ENCODE results near the gene CBX8.
A peak's percentile ranks its signal among the peaks of the same experiment; 100 is the strongest.

Gene CBX8

GRCh38 chr17:79836972-79837887, 40.4 kb upstream of the CBX8 start:
- peak overlapping the region; percentile 30 to 95 for H3K4me3 ChIP-seq (ENCODE audit: insufficient read depth in 1 of 2, low read depth in 1 of 2, low read length in 2 of 2)
- peak overlapping the region; percentile 18 for H2AFZ ChIP-seq (ENCODE audit: low read depth, low read length)
- H3K23ac ChIP-seq (ENCODE audit: low read length in 2 of 2): peak overlapping the region in 1 of 2 experiments; percentile 63
- H3K27me3 ChIP-seq (ENCODE audit: control insufficient read depth in 1 of 2, insufficient read depth in 1 of 2, low read length in 2 of 2): peaks cover 23 to 25% of the 10 kb centered on the region in 2 experiments
- H3K79me1 ChIP-seq (replicated peaks; ENCODE audit: low read length, poor library complexity, severe bottlenecking): peaks cover 40% of the 10 kb centered on the region
- 8% methylated on average over 37 of the region's 41 CpGs for WGBS
- peak overlapping the region; percentile 13 to 62 for H3K4ac ChIP-seq (ENCODE audit: low read depth in 1 of 2, low read length in 2 of 2)
- DNase-seq: peak; percentile 86
- H3K9me3 ChIP-seq (ENCODE audit: control insufficient read depth, low read length): no peaks in the 10 kb centered on the region
- H2BK5ac ChIP-seq (ENCODE audit: low read depth, low read length, poor library complexity, severe bottlenecking): no peak overlapping the region
- H2AK5ac ChIP-seq (ENCODE audit: low read length, severe bottlenecking): no peak overlapping the region
- H4K91ac ChIP-seq (ENCODE audit: low read length): peak overlapping the region; percentile 34
- H3K36me3 ChIP-seq (ENCODE audit: control insufficient read depth in 1 of 2, insufficient read depth in 2 of 2, low read depth in 1 of 2, low read length in 2 of 2): peaks cover 16 to 38% of the 10 kb centered on the region in 2 experiments
- peak overlapping the region in 1 of 2 experiments; percentile 49 for H2BK12ac ChIP-seq (ENCODE audit: low read length in 2 of 2)
- peak overlapping the region; percentile 92 for H3K9ac ChIP-seq (ENCODE audit: low read length)
- H2BK120ac ChIP-seq (ENCODE audit: low read depth, low read length): no peak overlapping the region
- peaks cover 65% of the 10 kb centered on the region for H3K4me1 ChIP-seq (ENCODE audit: control insufficient read depth, insufficient read depth, low read depth, low read length)
- peak overlapping the region; percentile 100 for H3K4me2 ChIP-seq (ENCODE audit: low read length, poor library complexity, severe bottlenecking)
- H3K14ac ChIP-seq (ENCODE audit: low read length in 2 of 2): peak overlapping the region in 1 of 2 experiments; percentile 94
- H2BK15ac ChIP-seq (ENCODE audit: low read depth, poor library complexity, severe bottlenecking): no peak overlapping the region
- no peak overlapping the region for H3K27ac ChIP-seq (ENCODE audit: low read length, poor library complexity, severe bottlenecking)
- H4K8ac ChIP-seq (ENCODE audit: low read length): no peak overlapping the region
- H3K18ac ChIP-seq (ENCODE audit: low read depth in 1 of 2, low read length in 2 of 2): peak overlapping the region; percentile 69 to 91

- no peak overlapping the region for H4K8ac ChIP-seq (ENCODE audit: low read length)
- no peaks in the 10 kb centered on the region for H3K9me3 ChIP-seq (ENCODE audit: control insufficient read depth, low read length)
- DNase-seq: peak; percentile 61
- H3K36me3 ChIP-seq (ENCODE audit: control insufficient read depth in 1 of 2, insufficient read depth in 2 of 2, low read depth in 1 of 2, low read length in 2 of 2): peaks cover 16 to 38% of the 10 kb centered on the region in 2 experiments
- no peak overlapping the region for H2BK5ac ChIP-seq (ENCODE audit: low read depth, low read length, poor library complexity, severe bottlenecking)
- peak overlapping the region; percentile 61 for H4K91ac ChIP-seq (ENCODE audit: low read length)
- H2BK12ac ChIP-seq (ENCODE audit: low read length in 2 of 2): peak overlapping the region in 1 of 2 experiments; percentile 43
- H2AFZ ChIP-seq (ENCODE audit: low read depth, low read length): no peak overlapping the region
- no peak overlapping the region for H3K27ac ChIP-seq (ENCODE audit: low read length, poor library complexity, severe bottlenecking)
- peak overlapping the region; percentile 36 to 95 for H3K4me3 ChIP-seq (ENCODE audit: insufficient read depth in 1 of 2, low read depth in 1 of 2, low read length in 2 of 2)
- H3K4ac ChIP-seq (ENCODE audit: low read depth in 1 of 2, low read length in 2 of 2): peak overlapping the region in 1 of 2 experiments; percentile 13
- peak overlapping the region; percentile 26 for H2AK5ac ChIP-seq (ENCODE audit: low read length, severe bottlenecking)
- H3K27me3 ChIP-seq (ENCODE audit: control insufficient read depth in 1 of 2, insufficient read depth in 1 of 2, low read length in 2 of 2): peaks cover 16 to 18% of the 10 kb centered on the region in 2 experiments
- peaks cover 68% of the 10 kb centered on the region for H3K4me1 ChIP-seq (ENCODE audit: control insufficient read depth, insufficient read depth, low read depth, low read length)
- H3K79me1 ChIP-seq (replicated peaks; ENCODE audit: low read length, poor library complexity, severe bottlenecking): peaks cover 40% of the 10 kb centered on the region
- peak overlapping the region; percentile 100 for H3K4me2 ChIP-seq (ENCODE audit: low read length, poor library complexity, severe bottlenecking)
- H3K18ac ChIP-seq (ENCODE audit: low read depth in 1 of 2, low read length in 2 of 2): peak overlapping the region; percentile 6 to 87
- no peak overlapping the region for H2BK15ac ChIP-seq (ENCODE audit: low read depth, poor library complexity, severe bottlenecking)
- 16% methylated on average over 13 of the region's 18 CpGs for WGBS
- H2BK120ac ChIP-seq (ENCODE audit: low read depth, low read length): peak overlapping the region; percentile 39
- H3K14ac ChIP-seq (ENCODE audit: low read length in 2 of 2): peak overlapping the region in 1 of 2 experiments; percentile 82
- H3K23ac ChIP-seq (ENCODE audit: low read length in 2 of 2): peak overlapping the region in 1 of 2 experiments; percentile 76
- no peak overlapping the region for H3K9ac ChIP-seq (ENCODE audit: low read length)
Observed at GRCh38 chr17:79836510-79836971, 39.7 kb upstream of the CBX8 start.

- Histone ChIP-seq H2AK5ac (ENCODE audit: low read length, severe bottlenecking) (no peak overlapping the region), H3K14ac (ENCODE audit: low read length in 2 of 2) (no peak overlapping the region), H2BK15ac (ENCODE audit: low read depth, poor library complexity, severe bottlenecking) (no peak overlapping the region), H3K18ac (ENCODE audit: low read depth in 1 of 2, low read length in 2 of 2) (peak overlapping the region in 1 of 2 experiments; percentile 68), H3K9ac (ENCODE audit: low read length) (no peak overlapping the region), H2BK120ac (ENCODE audit: low read depth, low read length) (no peak overlapping the region), H3K23ac (ENCODE audit: low read length in 2 of 2) (peak overlapping the region in 1 of 2 experiments; percentile 19), H3K4me3 (ENCODE audit: insufficient read depth in 1 of 2, low read depth in 1 of 2, low read length in 2 of 2) (no peak overlapping the region), H3K4me2 (ENCODE audit: low read length, poor library complexity, severe bottlenecking) (no peak overlapping the region), H3K79me1 (replicated peaks; ENCODE audit: low read length, poor library complexity, severe bottlenecking) (peaks cover 40% of the 10 kb centered on the region), H4K91ac (ENCODE audit: low read length) (no peak overlapping the region), H2BK5ac (ENCODE audit: low read depth, low read length, poor library complexity, severe bottlenecking) (no peak overlapping the region), H4K8ac (ENCODE audit: low read length) (no peak overlapping the region), H3K36me3 (ENCODE audit: control insufficient read depth in 1 of 2, insufficient read depth in 2 of 2, low read depth in 1 of 2, low read length in 2 of 2) (peaks cover 16 to 38% of the 10 kb centered on the region in 2 experiments), H3K9me3 (ENCODE audit: control insufficient read depth, low read length) (no peaks in the 10 kb centered on the region), H2BK12ac (ENCODE audit: low read length in 2 of 2) (peak overlapping the region in 1 of 2 experiments; percentile 43), H3K4me1 (ENCODE audit: control insufficient read depth, insufficient read depth, low read depth, low read length) (peaks cover 68% of the 10 kb centered on the region), H3K27ac (ENCODE audit: low read length, poor library complexity, severe bottlenecking) (no peak overlapping the region), H2AFZ (ENCODE audit: low read depth, low read length) (no peak overlapping the region), H3K27me3 (ENCODE audit: control insufficient read depth in 1 of 2, insufficient read depth in 1 of 2, low read length in 2 of 2) (peaks cover 12 to 13% of the 10 kb centered on the region in 2 experiments), H3K4ac (ENCODE audit: low read depth in 1 of 2, low read length in 2 of 2) (peak overlapping the region in 1 of 2 experiments; percentile 13)
- WGBS: 28% methylated on average over 24 of the region's 24 CpGs
- no peak for DNase-seq
Observed at GRCh38 chr17:79835953-79836509, 39.2 kb upstream of the CBX8 start.

- WGBS: 60% methylated on average over 9 of the region's 13 CpGs
Observed at GRCh38 chr17:79835470-79835899, 38.6 kb upstream of the CBX8 start.

More at GRCh38 chr17:79835470-79835899, 38.6 kb upstream of the CBX8 start:
- Histone ChIP-seq H4K8ac (ENCODE audit: low read length) (no peak overlapping the region), H3K4ac (ENCODE audit: low read depth in 1 of 2, low read length in 2 of 2) (no peak overlapping the region), H3K4me2 (ENCODE audit: low read length, poor library complexity, severe bottlenecking) (no peak overlapping the region), H4K91ac (ENCODE audit: low read length) (no peak overlapping the region), H3K23ac (ENCODE audit: low read length in 2 of 2) (no peak overlapping the region), H3K18ac (ENCODE audit: low read depth in 1 of 2, low read length in 2 of 2) (no peak overlapping the region), H2BK120ac (ENCODE audit: low read depth, low read length) (no peak overlapping the region), H3K27me3 (ENCODE audit: control insufficient read depth in 1 of 2, insufficient read depth in 1 of 2, low read length in 2 of 2) (peaks cover 7 to 13% of the 10 kb centered on the region in 2 experiments), H2BK15ac (ENCODE audit: low read depth, poor library complexity, severe bottlenecking) (no peak overlapping the region), H2BK5ac (ENCODE audit: low read depth, low read length, poor library complexity, severe bottlenecking) (no peak overlapping the region), H3K14ac (ENCODE audit: low read length in 2 of 2) (no peak overlapping the region), H3K4me3 (ENCODE audit: insufficient read depth in 1 of 2, low read depth in 1 of 2, low read length in 2 of 2) (no peak overlapping the region), H3K4me1 (ENCODE audit: control insufficient read depth, insufficient read depth, low read depth, low read length) (peaks cover 64% of the 10 kb centered on the region), H3K36me3 (ENCODE audit: control insufficient read depth in 1 of 2, insufficient read depth in 2 of 2, low read depth in 1 of 2, low read length in 2 of 2) (peaks cover 16 to 38% of the 10 kb centered on the region in 2 experiments), H2AK5ac (ENCODE audit: low read length, severe bottlenecking) (no peak overlapping the region), H2AFZ (ENCODE audit: low read depth, low read length) (no peak overlapping the region), H3K79me1 (replicated peaks; ENCODE audit: low read length, poor library complexity, severe bottlenecking) (peaks cover 40% of the 10 kb centered on the region), H2BK12ac (ENCODE audit: low read length in 2 of 2) (no peak overlapping the region), H3K27ac (ENCODE audit: low read length, poor library complexity, severe bottlenecking) (no peak overlapping the region), H3K9ac (ENCODE audit: low read length) (no peak overlapping the region), H3K9me3 (ENCODE audit: control insufficient read depth, low read length) (no peaks in the 10 kb centered on the region)
- no peak for DNase-seq

Data from mesenchymal stem cell (in vitro differentiated cells and primary cell).